Activated effector memory CD4-positive, alpha-beta T cell treated with Interleukin-2 at 50 U/mL for 16 hours (primary cell): ENCODE data around the gene HOXA5.

Source experiments
- DNase-seq: peaks from one replicate; pipeline ENCODE4 v3.0.0-alpha.2; 2020

The HOXA5 gene

GRCh38 chr7:27091941-27092818 lies 51.3 kb downstream of the HOXA5 start:
- no peak for DNase-seq

- DNase-seq: no peak
Measured at GRCh38 chr7:27091105-27091504, 52.4 kb downstream of the HOXA5 start.
